ENCODE measurements around the gene ZNF385A. TPM values are rescaled to one million over a fixed set of nuclear protein-coding genes. Genes with fewer than 3 reads are reported as not detected.

The ZNF385A gene
- total and polyA plus RNA-seq, 2 of the 8 experiments (the other 6 are each of a cell fraction or from before 2014, with no cell fraction given), result 5.2 to 14.3 TPM

GRCh38 chr12:54432815-54433164 lies 48.3 kb upstream of the ZNF385A start (continued):
- TF ChIP-seq, protein P1, sequence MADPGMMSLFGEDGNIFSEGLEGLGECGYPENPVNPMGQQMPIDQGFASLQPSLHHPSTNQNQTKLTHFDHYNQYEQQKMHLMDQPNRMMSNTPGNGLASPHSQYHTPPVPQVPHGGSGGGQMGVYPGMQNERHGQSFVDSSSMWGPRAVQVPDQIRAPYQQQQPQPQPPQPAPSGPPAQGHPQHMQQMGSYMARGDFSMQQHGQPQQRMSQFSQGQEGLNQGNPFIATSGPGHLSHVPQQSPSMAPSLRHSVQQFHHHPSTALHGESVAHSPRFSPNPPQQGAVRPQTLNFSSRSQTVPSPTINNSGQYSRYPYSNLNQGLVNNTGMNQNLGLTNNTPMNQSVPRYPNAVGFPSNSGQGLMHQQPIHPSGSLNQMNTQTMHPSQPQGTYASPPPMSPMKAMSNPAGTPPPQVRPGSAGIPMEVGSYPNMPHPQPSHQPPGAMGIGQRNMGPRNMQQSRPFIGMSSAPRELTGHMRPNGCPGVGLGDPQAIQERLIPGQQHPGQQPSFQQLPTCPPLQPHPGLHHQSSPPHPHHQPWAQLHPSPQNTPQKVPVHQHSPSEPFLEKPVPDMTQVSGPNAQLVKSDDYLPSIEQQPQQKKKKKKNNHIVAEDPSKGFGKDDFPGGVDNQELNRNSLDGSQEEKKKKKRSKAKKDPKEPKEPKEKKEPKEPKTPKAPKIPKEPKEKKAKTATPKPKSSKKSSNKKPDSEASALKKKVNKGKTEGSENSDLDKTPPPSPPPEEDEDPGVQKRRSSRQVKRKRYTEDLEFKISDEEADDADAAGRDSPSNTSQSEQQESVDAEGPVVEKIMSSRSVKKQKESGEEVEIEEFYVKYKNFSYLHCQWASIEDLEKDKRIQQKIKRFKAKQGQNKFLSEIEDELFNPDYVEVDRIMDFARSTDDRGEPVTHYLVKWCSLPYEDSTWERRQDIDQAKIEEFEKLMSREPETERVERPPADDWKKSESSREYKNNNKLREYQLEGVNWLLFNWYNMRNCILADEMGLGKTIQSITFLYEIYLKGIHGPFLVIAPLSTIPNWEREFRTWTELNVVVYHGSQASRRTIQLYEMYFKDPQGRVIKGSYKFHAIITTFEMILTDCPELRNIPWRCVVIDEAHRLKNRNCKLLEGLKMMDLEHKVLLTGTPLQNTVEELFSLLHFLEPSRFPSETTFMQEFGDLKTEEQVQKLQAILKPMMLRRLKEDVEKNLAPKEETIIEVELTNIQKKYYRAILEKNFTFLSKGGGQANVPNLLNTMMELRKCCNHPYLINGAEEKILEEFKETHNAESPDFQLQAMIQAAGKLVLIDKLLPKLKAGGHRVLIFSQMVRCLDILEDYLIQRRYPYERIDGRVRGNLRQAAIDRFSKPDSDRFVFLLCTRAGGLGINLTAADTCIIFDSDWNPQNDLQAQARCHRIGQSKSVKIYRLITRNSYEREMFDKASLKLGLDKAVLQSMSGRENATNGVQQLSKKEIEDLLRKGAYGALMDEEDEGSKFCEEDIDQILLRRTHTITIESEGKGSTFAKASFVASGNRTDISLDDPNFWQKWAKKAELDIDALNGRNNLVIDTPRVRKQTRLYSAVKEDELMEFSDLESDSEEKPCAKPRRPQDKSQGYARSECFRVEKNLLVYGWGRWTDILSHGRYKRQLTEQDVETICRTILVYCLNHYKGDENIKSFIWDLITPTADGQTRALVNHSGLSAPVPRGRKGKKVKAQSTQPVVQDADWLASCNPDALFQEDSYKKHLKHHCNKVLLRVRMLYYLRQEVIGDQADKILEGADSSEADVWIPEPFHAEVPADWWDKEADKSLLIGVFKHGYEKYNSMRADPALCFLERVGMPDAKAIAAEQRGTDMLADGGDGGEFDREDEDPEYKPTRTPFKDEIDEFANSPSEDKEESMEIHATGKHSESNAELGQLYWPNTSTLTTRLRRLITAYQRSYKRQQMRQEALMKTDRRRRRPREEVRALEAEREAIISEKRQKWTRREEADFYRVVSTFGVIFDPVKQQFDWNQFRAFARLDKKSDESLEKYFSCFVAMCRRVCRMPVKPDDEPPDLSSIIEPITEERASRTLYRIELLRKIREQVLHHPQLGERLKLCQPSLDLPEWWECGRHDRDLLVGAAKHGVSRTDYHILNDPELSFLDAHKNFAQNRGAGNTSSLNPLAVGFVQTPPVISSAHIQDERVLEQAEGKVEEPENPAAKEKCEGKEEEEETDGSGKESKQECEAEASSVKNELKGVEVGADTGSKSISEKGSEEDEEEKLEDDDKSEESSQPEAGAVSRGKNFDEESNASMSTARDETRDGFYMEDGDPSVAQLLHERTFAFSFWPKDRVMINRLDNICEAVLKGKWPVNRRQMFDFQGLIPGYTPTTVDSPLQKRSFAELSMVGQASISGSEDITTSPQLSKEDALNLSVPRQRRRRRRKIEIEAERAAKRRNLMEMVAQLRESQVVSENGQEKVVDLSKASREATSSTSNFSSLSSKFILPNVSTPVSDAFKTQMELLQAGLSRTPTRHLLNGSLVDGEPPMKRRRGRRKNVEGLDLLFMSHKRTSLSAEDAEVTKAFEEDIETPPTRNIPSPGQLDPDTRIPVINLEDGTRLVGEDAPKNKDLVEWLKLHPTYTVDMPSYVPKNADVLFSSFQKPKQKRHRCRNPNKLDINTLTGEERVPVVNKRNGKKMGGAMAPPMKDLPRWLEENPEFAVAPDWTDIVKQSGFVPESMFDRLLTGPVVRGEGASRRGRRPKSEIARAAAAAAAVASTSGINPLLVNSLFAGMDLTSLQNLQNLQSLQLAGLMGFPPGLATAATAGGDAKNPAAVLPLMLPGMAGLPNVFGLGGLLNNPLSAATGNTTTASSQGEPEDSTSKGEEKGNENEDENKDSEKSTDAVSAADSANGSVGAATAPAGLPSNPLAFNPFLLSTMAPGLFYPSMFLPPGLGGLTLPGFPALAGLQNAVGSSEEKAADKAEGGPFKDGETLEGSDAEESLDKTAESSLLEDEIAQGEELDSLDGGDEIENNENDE (IDR thresholded peaks at IDR 0.05; ENCODE audit: insufficient replicate concordance, low read length), result no peak
- TF ChIP-seq CEBPB (IDR thresholded peaks at IDR 0.05; ENCODE audit: low read depth, low read length) (no peak), NRF1 (IDR thresholded peaks at IDR 0.05; ENCODE audit: low read depth, low read length) (no peak), PHF8 (conservative IDR thresholded peaks at IDR 0.05; ENCODE audit: low read depth, low read length) (no peak), CBX8 (IDR thresholded peaks at IDR 0.05; ENCODE audit: borderline replicate concordance, low read depth, low read length) (no peak)
